GM21737 (cell line): ENCODE data around the gene CDADC1.

Experiments used
- ATAC-seq: cut with Tn5 transposase; IDR thresholded peaks from one replicate; pipeline ENCODE4 v1.9.1; 2021; ENCODE audit warnings: mild to moderate bottlenecking, moderate library complexity; ENCODE audit not compliant: unreplicated experiment

Gene CDADC1

GRCh38 chr13:49235856-49236431, 11.8 kb upstream of the CDADC1 start:
- no peak for ATAC-seq

DNA sequence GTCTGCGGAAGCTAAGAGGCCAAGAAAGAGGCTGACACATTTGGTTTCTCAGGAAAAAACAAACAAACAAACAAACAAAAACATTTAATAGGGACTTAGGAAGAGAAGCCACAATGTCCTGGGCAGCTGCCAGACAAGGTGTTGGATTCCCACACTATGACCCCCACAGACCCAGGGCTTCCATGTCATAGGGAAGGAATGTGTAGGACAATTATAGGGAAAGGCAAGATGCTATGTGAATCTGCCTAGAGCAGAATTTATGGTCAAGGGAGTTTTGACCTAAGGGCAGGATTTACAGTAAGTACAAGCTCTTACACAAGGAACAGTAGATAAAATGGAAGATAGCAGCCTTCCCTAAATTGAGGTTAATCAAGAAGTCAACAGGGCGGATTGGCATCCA, 9.1 kb upstream of the CDADC1 start:
- ATAC-seq, result no peak

GRCh38 chr13:49240017-49240416, 7.7 kb upstream of the CDADC1 start:
- no peak for ATAC-seq

DNA sequence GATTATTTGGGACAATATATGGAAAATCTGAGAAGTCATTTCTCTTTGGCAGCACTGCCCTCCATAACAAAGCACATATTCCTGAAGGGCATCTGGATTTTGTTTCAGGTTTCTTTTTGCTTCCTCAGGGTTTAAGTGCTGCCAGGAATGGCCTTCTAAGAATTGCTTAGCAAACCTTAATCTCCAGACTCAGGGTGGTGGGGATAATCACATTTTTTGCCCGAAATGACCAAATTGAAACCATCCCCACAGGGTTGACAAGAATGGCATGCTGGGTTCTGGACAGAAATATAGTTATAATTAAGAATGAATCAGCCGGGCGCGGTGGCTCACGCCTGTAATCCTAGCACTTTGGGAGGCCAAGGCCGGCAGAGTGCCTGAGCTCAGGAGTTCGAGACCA, 6.4 kb upstream of the CDADC1 start:
- ATAC-seq, result no peak

DNA sequence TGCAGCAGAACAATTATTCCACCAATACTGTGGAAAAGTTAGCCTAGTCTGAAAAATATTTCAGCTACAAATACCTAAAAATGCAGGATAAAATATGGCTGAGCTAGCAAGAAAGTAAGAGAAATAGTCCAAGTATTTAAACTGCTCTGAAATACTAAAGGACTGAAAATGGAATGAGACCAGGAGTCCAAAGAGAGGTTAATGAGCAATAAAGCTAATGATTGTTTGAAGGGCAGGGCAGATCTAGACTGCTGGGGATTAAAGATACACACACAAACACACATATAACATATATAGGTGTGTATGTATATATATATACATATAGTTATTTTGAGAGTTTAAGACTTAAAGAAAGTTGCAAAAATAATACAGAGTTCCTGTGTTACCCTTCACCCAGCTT, 2.6 kb upstream of the CDADC1 start:
- ATAC-seq, result no peak

- peak; percentile 28 for ATAC-seq
Measured at GRCh38 chr13:49246850-49247642, 679 bp upstream of the CDADC1 start.

DNA sequence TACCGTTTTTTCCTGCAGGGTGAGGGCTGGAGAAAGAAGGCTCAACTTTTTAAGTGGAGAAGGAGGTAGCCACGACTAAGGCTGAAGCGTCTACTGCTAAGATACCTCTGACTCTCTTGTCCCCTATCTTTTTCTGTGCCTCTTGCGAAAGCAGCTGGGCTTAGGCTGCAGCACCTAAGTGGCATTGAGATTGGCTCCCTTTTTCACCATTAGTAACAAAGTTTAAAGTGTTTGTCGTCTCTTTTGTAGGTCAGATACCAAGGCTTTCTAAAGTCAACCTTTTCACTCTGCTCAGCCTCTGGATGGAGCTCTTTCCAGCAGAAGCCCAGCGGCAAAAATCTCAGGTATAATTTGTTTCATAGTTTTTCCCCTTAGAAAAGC, 887 bp downstream of the CDADC1 start:
- no peak for ATAC-seq

DNA sequence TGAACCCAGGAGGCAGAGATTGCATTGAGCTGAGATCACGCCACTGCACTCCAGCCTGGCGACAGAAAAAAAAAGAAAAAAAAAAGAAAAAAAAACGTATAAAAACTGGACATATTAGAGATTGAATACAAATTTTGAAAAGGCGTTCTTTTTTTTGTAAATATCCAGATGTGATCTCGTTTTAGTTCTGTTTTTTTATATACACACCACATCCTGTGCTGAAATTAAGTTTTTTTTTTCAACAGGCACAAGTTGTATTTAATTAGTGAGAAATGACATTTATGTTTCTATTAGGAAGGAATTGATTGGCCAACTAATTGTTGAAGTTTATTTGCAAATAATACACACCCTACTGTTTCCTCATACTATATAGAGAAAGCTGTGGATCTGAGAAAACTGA, 3.6 kb downstream of the CDADC1 start:
- no peak for ATAC-seq

DNA sequence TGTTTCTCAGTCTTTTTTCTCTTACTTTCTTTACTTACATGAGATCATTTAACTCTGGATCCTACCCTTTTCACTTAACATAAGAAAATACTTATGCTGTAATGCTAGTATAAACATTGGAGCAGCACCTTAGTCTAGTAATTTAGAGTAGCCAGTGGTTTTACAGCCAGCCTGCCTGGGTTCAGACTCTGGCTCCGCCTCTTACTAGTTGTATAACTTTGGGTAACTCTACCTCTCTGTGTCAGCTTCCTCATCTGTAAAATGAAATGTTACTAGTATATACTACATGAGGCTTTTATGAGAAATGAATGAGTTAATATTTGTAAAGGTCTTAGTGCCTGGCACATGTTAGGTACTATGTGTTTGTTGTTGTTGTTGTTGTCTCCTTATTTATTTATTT, 5.6 kb downstream of the CDADC1 start:
- no peak for ATAC-seq

- ATAC-seq, result no peak
Measured at GRCh38 chr13:49254007-49254406, 6.3 kb downstream of the CDADC1 start.

- no peak for ATAC-seq
Measured at GRCh38 chr13:49256841-49257240, 9.1 kb downstream of the CDADC1 start.

- ATAC-seq, result no peak
Measured at GRCh38 chr13:49258089-49258796, 10.5 kb downstream of the CDADC1 start.

- no peak for ATAC-seq
Measured at GRCh38 chr13:49259586-49259985, 11.9 kb downstream of the CDADC1 start.

DNA sequence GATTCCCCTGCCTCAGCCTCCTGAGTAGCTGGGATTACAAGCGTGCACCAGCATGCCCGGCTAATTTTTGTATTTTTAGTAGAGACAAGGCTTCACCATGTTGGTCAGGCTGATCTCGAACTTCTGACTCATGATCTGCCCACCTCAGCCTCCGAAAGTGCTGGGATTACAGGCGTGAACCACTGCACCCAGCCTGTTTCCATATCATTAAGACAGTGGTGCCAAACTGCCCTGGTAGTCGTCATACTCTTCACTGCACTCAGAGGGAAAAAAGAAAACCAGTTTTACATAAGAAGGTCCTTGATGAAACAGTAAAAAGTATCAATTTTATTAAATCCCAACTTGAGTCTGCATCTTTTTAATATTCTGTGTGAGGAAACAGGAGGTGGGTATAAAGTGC, 14.9 kb downstream of the CDADC1 start:
- no peak for ATAC-seq

DNA sequence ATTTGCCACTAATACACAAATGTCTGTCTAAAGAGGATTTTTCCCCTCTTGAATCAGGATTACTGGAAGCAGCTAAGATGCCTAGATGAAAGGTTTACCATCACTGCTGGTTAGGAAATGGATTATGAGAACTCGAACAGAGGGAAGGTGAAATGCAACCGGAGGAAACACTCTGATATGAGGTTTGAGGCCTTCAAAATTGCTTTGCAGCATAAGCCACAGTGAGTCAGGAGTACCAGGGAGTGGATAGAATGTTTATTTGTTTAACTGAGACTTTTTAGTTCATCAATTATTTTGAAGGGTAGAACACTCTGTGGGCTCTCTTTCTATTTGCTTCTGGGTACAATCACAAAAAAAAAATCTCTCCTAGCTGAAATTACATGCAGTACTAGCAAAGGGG, 18.1 kb downstream of the CDADC1 start:
- no peak for ATAC-seq

GRCh38 chr13:49271264-49271663, 23.5 kb downstream of the CDADC1 start:
- no peak for ATAC-seq

DNA sequence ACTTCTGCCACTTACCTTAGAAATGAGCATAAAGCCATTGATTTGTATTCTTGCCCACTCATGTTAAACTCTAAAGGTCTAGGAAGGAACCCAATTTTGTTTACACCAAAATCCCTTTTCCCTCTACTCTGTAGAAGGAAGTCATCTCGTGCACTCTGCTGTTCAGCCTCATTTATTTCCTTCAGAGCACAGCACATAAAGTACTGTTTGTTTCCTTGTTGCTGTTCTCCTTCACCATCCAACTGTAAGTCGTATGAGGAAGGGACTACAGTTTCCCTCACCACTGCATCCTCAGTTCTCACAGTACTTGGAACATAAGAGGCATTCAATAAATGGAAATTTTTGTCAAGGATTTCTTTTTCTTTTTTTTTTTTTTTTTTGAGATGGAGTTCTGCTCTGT, 24.6 kb downstream of the CDADC1 start:
- no peak for ATAC-seq

- no peak for ATAC-seq
Measured at GRCh38 chr13:49278211-49278610, 30.5 kb downstream of the CDADC1 start.

GRCh38 chr13:49279112-49279511, 31.4 kb downstream of the CDADC1 start:
- ATAC-seq, result no peak

DNA sequence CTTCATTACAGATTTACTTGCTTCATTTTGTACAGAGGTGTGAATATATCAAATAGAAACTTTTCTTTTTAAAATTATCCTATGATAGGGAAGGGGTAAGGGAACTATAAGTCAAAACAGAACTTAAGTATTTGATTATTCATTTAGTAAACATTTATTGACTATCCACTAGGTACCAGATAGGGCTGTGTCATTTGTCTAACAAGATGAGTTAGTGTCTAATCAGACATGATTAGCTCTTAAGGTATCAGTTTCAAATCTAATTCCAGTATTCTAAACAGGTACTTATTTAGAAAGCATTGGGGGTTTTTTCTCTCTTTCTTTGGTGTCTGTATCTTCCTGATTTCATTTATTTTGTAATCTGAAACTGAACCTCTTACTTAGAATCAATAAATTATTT, 32.2 kb downstream of the CDADC1 start:
- no peak for ATAC-seq

- ATAC-seq, result no peak
Measured at GRCh38 chr13:49287995-49288394, 40.3 kb downstream of the CDADC1 start.

GRCh38 chr13:49288458-49288857, 40.7 kb downstream of the CDADC1 start:
- no peak for ATAC-seq
